WTC11 (cell line): ENCODE results near the gene DGCR2. TPM values are rescaled to one million over a fixed set of nuclear protein-coding genes. Genes with fewer than 3 reads are reported as not detected.

ENCODE experiments used
- ATAC-seq: fragments of 200-7000 bp; cut with Tn5 transposase; 2 replicates; pipeline ENCODE4 v1.10.0; 2021; ENCODE audit warnings: mild to moderate bottlenecking, moderate library complexity
- CTCF ChIA-PET: fragments of 300-600 bp; sonication (Branson Sonifier 250); formaldehyde crosslinking; loops from one replicate; lab custom pipeline; 2021; ENCODE audit warnings: antibody characterized with exemption; lab: Charles Lee
- POLR2A ChIA-PET: fragments of 350-600 bp; sonication (Branson Sonifier 250); formaldehyde crosslinking; loops from one replicate; lab custom pipeline; 2021; ENCODE audit warnings: antibody characterized with exemption; lab: Charles Lee
- DNase-seq: peaks from one replicate; pipeline ENCODE4 v3.0.0; 2021; ENCODE audit warnings: low spot score
- H3K27ac Mint-ChIP-seq: 2 replicates; pipeline ENCODE4 v1.8.0; 2021; ENCODE audit warnings: mixed read lengths
- H3K27me3 Mint-ChIP-seq: 2 replicates; pipeline ENCODE4 v1.8.0; 2021; ENCODE audit warnings: low read depth, mild to moderate bottlenecking, moderate library complexity, mixed read lengths
- H3K36me3 Mint-ChIP-seq: 2 replicates; pipeline ENCODE4 v1.8.0; 2021; ENCODE audit warnings: mixed read lengths
- H3K4me1 Mint-ChIP-seq: 2 replicates; pipeline ENCODE4 v1.8.0; 2022; ENCODE audit warnings: mixed read lengths
- H3K4me3 Mint-ChIP-seq: 2 replicates; pipeline ENCODE4 v1.8.0; 2021; ENCODE audit warnings: mild to moderate bottlenecking, moderate library complexity, mixed read lengths
- H3K9me3 Mint-ChIP-seq: 2 replicates; pipeline ENCODE4 v1.8.0; 2021; ENCODE audit warnings: mixed read lengths
- ATF1 ChIP-seq: sonication (generic); formaldehyde crosslinking; IDR thresholded peaks from 2 replicates; pipeline ENCODE4 v1.8.1; 2023; ENCODE audit warnings: mild to moderate bottlenecking, moderate library complexity, missing genetic modification reagents
- CDX4 ChIP-seq: fragments of 250-450 bp; sonication (Bioruptor Pico); IDR thresholded peaks from 2 replicates; pipeline ENCODE4 v1.9.0; 2021; ENCODE audit warnings: moderate library complexity, mild to moderate bottlenecking, inconsistent platforms, borderline replicate concordance
- ELF4 ChIP-seq: sonication (generic); formaldehyde crosslinking; IDR thresholded peaks from 2 replicates; pipeline ENCODE4 v1.8.1; 2022; ENCODE audit warnings: low read depth, mild to moderate bottlenecking, moderate library complexity, missing genetic modification reagents
- FOXP1 ChIP-seq: sonication (generic); formaldehyde crosslinking; IDR thresholded peaks from 2 replicates; pipeline ENCODE4 v1.8.0; 2022; ENCODE audit warnings: missing genetic modification reagents, mild to moderate bottlenecking, moderate library complexity, borderline replicate concordance
- HMGXB4 ChIP-seq: sonication (generic); formaldehyde crosslinking; IDR thresholded peaks from 2 replicates; pipeline ENCODE4 v1.8.1; 2023; ENCODE audit warnings: mild to moderate bottlenecking, moderate library complexity, missing genetic modification reagents
- JAZF1 ChIP-seq: fragments of 250-450 bp; sonication (Bioruptor Pico); IDR thresholded peaks from 2 replicates; pipeline ENCODE4 v1.9.0; 2021; ENCODE audit warnings: moderate library complexity, mild to moderate bottlenecking, inconsistent platforms
- KAT7 ChIP-seq: sonication (generic); formaldehyde crosslinking; IDR thresholded peaks from 2 replicates; pipeline ENCODE4 v1.8.1; 2023; ENCODE audit warnings: missing genetic modification reagents, mild to moderate bottlenecking, borderline replicate concordance
- MYBL2 ChIP-seq: sonication (generic); formaldehyde crosslinking; IDR thresholded peaks from 2 replicates; pipeline ENCODE4 v1.8.1; 2023; ENCODE audit warnings: mild to moderate bottlenecking, moderate library complexity, missing genetic modification reagents
- NFATC4 ChIP-seq: fragments of 250-450 bp; sonication (Bioruptor Pico); IDR thresholded peaks from 2 replicates; pipeline ENCODE4 v1.9.0; 2021; ENCODE audit warnings: mild to moderate bottlenecking
- NFE2L1 ChIP-seq: sonication (generic); formaldehyde crosslinking; IDR thresholded peaks from 2 replicates; pipeline ENCODE4 v1.8.1; 2023; ENCODE audit warnings: missing genetic modification reagents
- PRDM15 ChIP-seq: sonication (generic); formaldehyde crosslinking; IDR thresholded peaks from 2 replicates; pipeline ENCODE4 v1.8.0; 2022; ENCODE audit warnings: missing genetic modification reagents
- PRRX2 ChIP-seq: fragments of 250-450 bp; sonication (Bioruptor Pico); IDR thresholded peaks from 2 replicates; pipeline ENCODE4 v1.8.0; 2021; ENCODE audit warnings: mild to moderate bottlenecking
- RORB ChIP-seq: fragments of 250-450 bp; sonication (Bioruptor Pico); IDR thresholded peaks from 2 replicates; pipeline ENCODE4 v1.9.0; 2021; ENCODE audit warnings: mild to moderate bottlenecking
- SMAD4 ChIP-seq: sonication (generic); formaldehyde crosslinking; IDR thresholded peaks from 2 replicates; pipeline ENCODE4 v1.8.0; 2022; ENCODE audit warnings: mild to moderate bottlenecking, missing genetic modification reagents
- SOX15 ChIP-seq: fragments of 250-450 bp; sonication (Bioruptor Pico); IDR thresholded peaks from 2 replicates; pipeline ENCODE4 v1.9.0; 2021; ENCODE audit warnings: mild to moderate bottlenecking
- TEAD4 ChIP-seq: sonication (generic); formaldehyde crosslinking; IDR thresholded peaks from 2 replicates; pipeline ENCODE4 v1.8.0; 2022; ENCODE audit warnings: mild to moderate bottlenecking, missing genetic modification reagents
- ZNF121 ChIP-seq: sonication (generic); formaldehyde crosslinking; IDR thresholded peaks from 2 replicates; pipeline ENCODE4 v1.8.0; 2023; ENCODE audit warnings: missing genetic modification reagents
- ZNF396 ChIP-seq: fragments of 250-450 bp; sonication (Bioruptor Pico); IDR thresholded peaks from 2 replicates; pipeline ENCODE4 v1.8.0; 2021; ENCODE audit warnings: mild to moderate bottlenecking, moderate library complexity, borderline replicate concordance
- ZNF512 ChIP-seq: sonication (generic); formaldehyde crosslinking; IDR thresholded peaks from 2 replicates; pipeline ENCODE4 v1.8.1; 2022; ENCODE audit warnings: missing genetic modification reagents, borderline replicate concordance
- total RNA-seq: library from RNA; stranded (reverse); gene quantifications from 3 replicates; pipeline ENCODE4 v1.2.3, GENCODE V29; 2021

DGCR2 gene
- total RNA-seq, 1 experiment from 2014 or later: 64.2 TPM

- CTCF ChIA-PET: interaction anchor here (0.6 to 0.7 kb wide), 3 partner anchors 11 kb away, joined by 3 to 4 read pairs (median 3); no protein-coding TSS in a partner anchor
These were observed 25.7 kb downstream of the DGCR2 start for GRCh38 chr22:19096555-19096954.

GRCh38 chr22:19094393-19094997 lies 27.7 kb downstream of the DGCR2 start:
- peaks cover 3% of the 10 kb centered on the region for H3K4me1 Mint-ChIP-seq
- CTCF ChIA-PET: no interaction called here
- no peak for TF ChIP-seq PRDM15 (CRISPR knock-in tag)
- TF ChIP-seq SOX15 (CRISPR knock-in tag): no peak
- TF ChIP-seq ATF1: no peak
- no peak for TF ChIP-seq RORB (CRISPR knock-in tag)
- TF ChIP-seq CDX4 (CRISPR knock-in tag): no peak
- TF ChIP-seq MYBL2 (CRISPR knock-in tag): no peak
- no peak for TF ChIP-seq FOXP1
- TF ChIP-seq ZNF396 (CRISPR knock-in tag): no peak
- TF ChIP-seq NFE2L1 (CRISPR knock-in tag): no peak
- TF ChIP-seq NFATC4: no peak
- no peak for TF ChIP-seq SMAD4 (CRISPR knock-in tag)
- H3K9me3 Mint-ChIP-seq: no peaks in the 10 kb centered on the region; the same call in 1 of the 2 replicates
- H3K27ac Mint-ChIP-seq: no peak overlapping the region
- ATAC-seq (no peak), DNase-seq (no peak)
- no peaks in the 10 kb centered on the region for H3K27me3 Mint-ChIP-seq
- POLR2A ChIA-PET: no interaction called here
- H3K4me3 Mint-ChIP-seq: no peak overlapping the region
- H3K36me3 Mint-ChIP-seq: 0 out of 2 replicates have a peak, but pooled peaks cover 3% of the 10 kb centered on the region

More at GRCh38 chr22:19096555-19096954, 25.7 kb downstream of the DGCR2 start:
- Mint-ChIP-seq H3K36me3 (0 out of 2 replicates have a peak, but pooled peaks cover 3% of the 10 kb centered on the region), H3K27ac (no peak overlapping the region), H3K27me3 (no peaks in the 10 kb centered on the region)
- POLR2A ChIA-PET: interaction anchor here (0.6 kb wide), 1 partner anchor 48 kb away, joined by 5 read pairs; the partner anchor contains the start of gene ESS2
- TF ChIP-seq HMGXB4 (CRISPR knock-in tag) (no peak), KAT7 (CRISPR knock-in tag) (no peak), PRRX2 (CRISPR knock-in tag) (no peak), ELF4 (CRISPR knock-in tag) (no peak), TEAD4 (CRISPR knock-in tag) (no peak), ZNF121 (no peak), NFATC4 (no peak), JAZF1 (CRISPR knock-in tag) (no peak), FOXP1 (no peak), ZNF512 (CRISPR knock-in tag) (no peak), ZNF396 (CRISPR knock-in tag) (no peak)
- TF ChIP-seq, all 79 proteins: peak for 0
- H3K4me1 Mint-ChIP-seq: peaks cover 3% of the 10 kb centered on the region
- H3K9me3 Mint-ChIP-seq: no peaks in the 10 kb centered on the region; the same call in 1 of the 2 replicates
- no peak overlapping the region for H3K4me3 Mint-ChIP-seq
- no peak for ATAC-seq
- no peak for DNase-seq
